ENCODE results near the gene TTC23L. TPM values are rescaled to one million over a fixed set of nuclear protein-coding genes. Genes with fewer than 3 reads are reported as not detected.

TTC23L gene
- total RNA-seq, 1 donor from 2014 or later: not detected

DNA sequence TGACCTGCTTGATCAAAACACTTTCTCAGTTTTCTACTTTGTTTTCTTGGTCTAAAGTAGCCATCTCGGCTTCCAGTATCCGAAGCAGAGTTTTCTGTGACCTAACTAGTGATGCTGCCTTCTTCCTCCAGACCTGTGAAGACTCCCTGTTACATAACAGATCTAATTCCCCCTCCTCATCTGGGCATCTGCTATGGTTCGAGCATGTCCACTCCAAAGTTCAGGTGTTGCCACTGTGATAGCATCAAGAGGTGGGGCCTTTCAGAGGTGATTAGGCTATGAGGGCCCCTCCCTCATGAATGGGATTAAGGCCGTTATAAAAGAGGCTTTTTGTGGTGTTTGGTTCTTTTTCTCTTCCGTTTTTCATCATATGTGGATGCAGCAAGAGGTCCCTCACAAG is 20.3 kb downstream of the TTC23L start:
- DNase-seq: no peak
- TF ChIP-seq, protein P1, sequence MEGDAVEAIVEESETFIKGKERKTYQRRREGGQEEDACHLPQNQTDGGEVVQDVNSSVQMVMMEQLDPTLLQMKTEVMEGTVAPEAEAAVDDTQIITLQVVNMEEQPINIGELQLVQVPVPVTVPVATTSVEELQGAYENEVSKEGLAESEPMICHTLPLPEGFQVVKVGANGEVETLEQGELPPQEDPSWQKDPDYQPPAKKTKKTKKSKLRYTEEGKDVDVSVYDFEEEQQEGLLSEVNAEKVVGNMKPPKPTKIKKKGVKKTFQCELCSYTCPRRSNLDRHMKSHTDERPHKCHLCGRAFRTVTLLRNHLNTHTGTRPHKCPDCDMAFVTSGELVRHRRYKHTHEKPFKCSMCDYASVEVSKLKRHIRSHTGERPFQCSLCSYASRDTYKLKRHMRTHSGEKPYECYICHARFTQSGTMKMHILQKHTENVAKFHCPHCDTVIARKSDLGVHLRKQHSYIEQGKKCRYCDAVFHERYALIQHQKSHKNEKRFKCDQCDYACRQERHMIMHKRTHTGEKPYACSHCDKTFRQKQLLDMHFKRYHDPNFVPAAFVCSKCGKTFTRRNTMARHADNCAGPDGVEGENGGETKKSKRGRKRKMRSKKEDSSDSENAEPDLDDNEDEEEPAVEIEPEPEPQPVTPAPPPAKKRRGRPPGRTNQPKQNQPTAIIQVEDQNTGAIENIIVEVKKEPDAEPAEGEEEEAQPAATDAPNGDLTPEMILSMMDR (IDR thresholded peaks at IDR 0.05; ENCODE audit: borderline replicate concordance): no peak
- Histone ChIP-seq H3K36me3 (no peaks in the 10 kb centered on the region), H3K4me1 (peaks cover 5% of the 10 kb centered on the region), H3K9me3 (replicated peaks) (no peaks in the 10 kb centered on the region), H3K27ac (replicated peaks) (no peak overlapping the region), H3K27me3 (ENCODE audit: low read depth) (no peaks in the 10 kb centered on the region), H3K4me3 (no peak overlapping the region)
- intact Hi-C loops (cut with micrococcal nuclease): no loop called here

DNA sequence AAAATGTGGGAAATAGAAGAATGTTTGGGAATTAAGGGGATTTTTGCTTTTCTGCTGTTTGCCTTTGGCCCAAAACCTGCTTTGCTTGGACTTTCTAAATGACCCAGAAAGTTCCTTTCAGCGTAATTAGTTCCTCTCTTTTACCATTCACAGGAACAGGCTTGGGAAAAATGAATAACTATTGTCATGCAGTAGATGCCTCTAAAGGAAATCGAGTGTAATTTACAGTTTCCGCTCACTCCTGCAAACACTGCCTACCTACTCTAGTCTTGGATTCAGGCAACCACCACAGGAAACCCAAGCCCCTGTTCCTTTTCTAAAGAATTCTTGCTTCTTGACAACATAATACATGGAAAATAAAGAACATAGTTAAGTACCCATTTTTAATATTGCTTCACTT is 25.0 kb downstream of the TTC23L start:
- no peak for DNase-seq
- intact Hi-C loops (cut with micrococcal nuclease): no loop called here
- H3K4me1 ChIP-seq: peaks cover 5% of the 10 kb centered on the region
- no peak overlapping the region for H3K4me3 ChIP-seq
- H3K9me3 ChIP-seq (replicated peaks): no peaks in the 10 kb centered on the region
- TF ChIP-seq, protein P1 (IDR thresholded peaks at IDR 0.05; ENCODE audit: borderline replicate concordance): no peak
- H3K27me3 ChIP-seq (ENCODE audit: low read depth): no peaks in the 10 kb centered on the region
- H3K36me3 ChIP-seq: no peaks in the 10 kb centered on the region
- H3K27ac ChIP-seq (replicated peaks): no peak overlapping the region

DNA sequence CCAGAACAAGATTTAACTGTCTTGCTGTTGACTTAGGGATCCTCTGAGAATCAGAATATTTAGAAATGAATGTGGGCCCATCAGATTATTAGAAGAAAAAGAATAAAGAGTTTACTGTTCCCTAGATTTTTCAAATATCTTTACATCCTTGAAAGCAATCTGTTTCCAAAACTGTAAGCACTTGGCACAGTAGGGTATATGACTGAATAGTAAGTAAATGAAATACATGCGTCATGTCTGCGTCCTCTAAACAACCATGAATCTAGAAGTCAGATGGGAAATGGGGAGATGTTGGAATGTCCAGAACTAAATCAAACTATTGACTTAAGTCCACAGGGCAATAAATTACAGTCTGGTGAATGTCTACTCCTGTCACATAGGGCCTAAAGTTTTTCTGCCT is 26.1 kb downstream of the TTC23L start:
- Histone ChIP-seq H3K4me3 (no peak overlapping the region), H3K36me3 (no peaks in the 10 kb centered on the region), H3K9me3 (replicated peaks) (no peaks in the 10 kb centered on the region), H3K27me3 (ENCODE audit: low read depth) (no peaks in the 10 kb centered on the region), H3K27ac (replicated peaks) (no peak overlapping the region), H3K4me1 (peaks cover 5% of the 10 kb centered on the region)
- TF ChIP-seq, protein P1 (IDR thresholded peaks at IDR 0.05; ENCODE audit: borderline replicate concordance): no peak
- intact Hi-C loops (cut with micrococcal nuclease): no loop called here
- no peak for DNase-seq

GRCh38 chr5:34866989-34867471 is 28.1 kb downstream of the TTC23L start:
- Histone ChIP-seq H3K27ac (replicated peaks) (no peak overlapping the region), H3K4me3 (no peak overlapping the region), H3K36me3 (no peaks in the 10 kb centered on the region), H3K27me3 (ENCODE audit: low read depth) (no peaks in the 10 kb centered on the region), H3K9me3 (replicated peaks) (no peaks in the 10 kb centered on the region), H3K4me1 (peaks cover 5% of the 10 kb centered on the region)
- DNase-seq: no peak
- TF ChIP-seq, protein P1 (IDR thresholded peaks at IDR 0.05; ENCODE audit: borderline replicate concordance): no peak
- intact Hi-C loops (cut with micrococcal nuclease): no loop called here

DNA sequence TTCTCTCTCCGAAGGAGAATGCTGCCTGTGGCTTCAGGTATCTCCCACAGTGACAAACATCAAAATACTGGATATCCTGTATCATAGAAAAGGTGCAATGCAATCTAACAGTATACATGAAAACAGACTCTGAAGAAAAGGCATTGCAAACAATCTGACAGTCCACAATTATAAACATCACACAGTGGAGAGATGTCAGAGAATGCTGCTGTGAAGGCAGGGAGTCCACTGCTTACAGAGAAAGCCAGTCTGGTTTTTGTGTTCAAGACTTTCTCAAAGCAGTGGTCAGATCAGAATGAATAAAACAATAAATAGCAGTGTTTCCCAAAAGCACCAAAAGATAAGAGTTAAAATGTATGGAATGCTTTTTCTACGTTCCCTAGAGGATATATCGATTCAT is 28.7 kb downstream of the TTC23L start:
- intact Hi-C loops (cut with micrococcal nuclease): no loop called here
- Histone ChIP-seq H3K4me3 (no peak overlapping the region), H3K36me3 (no peaks in the 10 kb centered on the region), H3K27me3 (ENCODE audit: low read depth) (no peaks in the 10 kb centered on the region), H3K4me1 (peaks cover 5% of the 10 kb centered on the region), H3K27ac (replicated peaks) (no peak overlapping the region), H3K9me3 (replicated peaks) (no peaks in the 10 kb centered on the region)
- TF ChIP-seq, protein P1 (IDR thresholded peaks at IDR 0.05; ENCODE audit: borderline replicate concordance): no peak
- no peak for DNase-seq

- intact Hi-C loops (cut with micrococcal nuclease): no loop called here
- TF ChIP-seq, protein P1 (IDR thresholded peaks at IDR 0.05; ENCODE audit: borderline replicate concordance): no peak
- H3K4me1 ChIP-seq: no peaks in the 10 kb centered on the region
- H3K4me3 ChIP-seq: no peak overlapping the region
- no peaks in the 10 kb centered on the region for H3K36me3 ChIP-seq
- no peaks in the 10 kb centered on the region for H3K27me3 ChIP-seq (ENCODE audit: low read depth)
- H3K9me3 ChIP-seq (replicated peaks): no peaks in the 10 kb centered on the region
- H3K27ac ChIP-seq (replicated peaks): no peak overlapping the region
- DNase-seq: no peak
These were observed 29.8 kb downstream of the TTC23L start for GRCh38 chr5:34868791-34869190.
